Mucosa of stomach (tissue), 1 donor: ENCODE measurements around the gene ACTN4.
"Not testable (repeated sequence)": the region's sequence is repeated elsewhere in the genome, so short reads cannot be mapped to it uniquely, and the experiment has no call there.

ENCODE experiments used
- H3K27me3 ChIP-seq: one replicate; pipeline ENCODE4 v1.7.0; 2013; ENCODE audit warnings: mild to moderate bottlenecking, low read length; ENCODE audit not compliant: control insufficient read depth, insufficient read depth
- H3K36me3 ChIP-seq: one replicate; pipeline ENCODE4 v1.7.0; 2013; ENCODE audit warnings: low read length; ENCODE audit not compliant: control insufficient read depth, insufficient read depth
- H3K4me1 ChIP-seq: one replicate; pipeline ENCODE4 v1.7.0; 2013; ENCODE audit warnings: mild to moderate bottlenecking, low read length; ENCODE audit not compliant: control insufficient read depth, insufficient read depth
- H3K4me3 ChIP-seq: one replicate; pipeline ENCODE4 v1.7.0; 2013; ENCODE audit warnings: low read length
- H3K9ac ChIP-seq: one replicate; pipeline ENCODE4 v1.7.0; 2013; ENCODE audit warnings: mild to moderate bottlenecking, low read length, moderate library complexity
- H3K9me3 ChIP-seq: one replicate; pipeline ENCODE4 v1.7.0; 2013; ENCODE audit warnings: mild to moderate bottlenecking, low read length, moderate library complexity; ENCODE audit not compliant: control insufficient read depth
- donor health status: Pancreatic carcinoma.

The ACTN4 gene

GRCh38 chr19:38647368-38647965 lies at the start of gene ACTN4:
TSS of gene ACTN4 (plus strand) at chr19:38647649. CDS start at chr19:38647746, 97 bp downstream.
- Histone ChIP-seq H3K9me3 (no peaks in the 10 kb centered on the region), H3K4me3 (peak within 1 kb of the TSS; percentile 62), H3K9ac (peak within 1 kb of the TSS; percentile 100), H3K4me1 (peaks cover 47% of the 10 kb centered on the region), H3K36me3 (no peaks in the 10 kb centered on the region), H3K27me3 (no peaks in the 10 kb centered on the region)

- Histone ChIP-seq H3K4me3 (no peak overlapping the region), H3K36me3 (no peaks in the 10 kb centered on the region), H3K9me3 (no peaks in the 10 kb centered on the region), H3K4me1 (peaks cover 9% of the 10 kb centered on the region), H3K9ac (no peak overlapping the region), H3K27me3 (peaks cover 7% of the 10 kb centered on the region)
Observed at GRCh38 chr19:38599722-38600121, 47.7 kb upstream of the ACTN4 start.

GRCh38 chr19:38602856-38603255 lies 44.6 kb upstream of the ACTN4 start:
- H3K27me3 ChIP-seq, H3K4me3 ChIP-seq, H3K4me1 ChIP-seq, H3K36me3 ChIP-seq, H3K9ac ChIP-seq, H3K9me3 ChIP-seq: not testable (repeated sequence)

GRCh38 chr19:38606131-38606530 lies 41.3 kb upstream of the ACTN4 start:
- Histone ChIP-seq H3K4me1 (no peaks in the 10 kb centered on the region), H3K4me3 (no peak overlapping the region), H3K9ac (no peak overlapping the region), H3K27me3 (no peaks in the 10 kb centered on the region), H3K9me3 (no peaks in the 10 kb centered on the region), H3K36me3 (no peaks in the 10 kb centered on the region)

- H3K9me3 ChIP-seq: no peaks in the 10 kb centered on the region
- H3K4me3 ChIP-seq: no peak overlapping the region
- peaks cover 10% of the 10 kb centered on the region for H3K4me1 ChIP-seq
- H3K36me3 ChIP-seq: no peaks in the 10 kb centered on the region
- H3K9ac ChIP-seq: no peak overlapping the region
- H3K27me3 ChIP-seq: no peaks in the 10 kb centered on the region
Observed at GRCh38 chr19:38614289-38614688, 33.2 kb upstream of the ACTN4 start.

GRCh38 chr19:38615007-38615581 lies 32.4 kb upstream of the ACTN4 start:
- H3K4me1 ChIP-seq: peaks cover 14% of the 10 kb centered on the region
- H3K4me3 ChIP-seq: no peak overlapping the region
- H3K27me3 ChIP-seq: no peaks in the 10 kb centered on the region
- no peaks in the 10 kb centered on the region for H3K36me3 ChIP-seq
- H3K9ac ChIP-seq: no peak overlapping the region
- no peaks in the 10 kb centered on the region for H3K9me3 ChIP-seq

GRCh38 chr19:38616265-38616664 lies 31.2 kb upstream of the ACTN4 start:
- H3K36me3 ChIP-seq: peaks cover under 1% of the 10 kb centered on the region
- H3K9ac ChIP-seq: no peak overlapping the region
- H3K4me1 ChIP-seq: peaks cover 17% of the 10 kb centered on the region
- H3K27me3 ChIP-seq: no peaks in the 10 kb centered on the region
- H3K9me3 ChIP-seq: no peaks in the 10 kb centered on the region
- H3K4me3 ChIP-seq: no peak overlapping the region

- no peaks in the 10 kb centered on the region for H3K27me3 ChIP-seq
- H3K36me3 ChIP-seq: peaks cover 8% of the 10 kb centered on the region
- H3K9me3 ChIP-seq: no peaks in the 10 kb centered on the region
- peaks cover 17% of the 10 kb centered on the region for H3K4me1 ChIP-seq
- no peak overlapping the region for H3K9ac ChIP-seq
- H3K4me3 ChIP-seq: no peak overlapping the region
Observed at GRCh38 chr19:38617283-38617763, 30.1 kb upstream of the ACTN4 start.

GRCh38 chr19:38617764-38618589 lies 29.5 kb upstream of the ACTN4 start, which contains the start of gene MAP4K1:
TSS of gene MAP4K1 (minus strand) at chr19:38617953. CDS start at chr19:38617895, 58 bp downstream.
- Histone ChIP-seq H3K4me1 (peaks cover 17% of the 10 kb centered on the region), H3K9ac (peak within 1 kb of the TSS; percentile 64), H3K27me3 (no peaks in the 10 kb centered on the region), H3K9me3 (no peaks in the 10 kb centered on the region), H3K36me3 (peaks cover 8% of the 10 kb centered on the region), H3K4me3 (peak within 1 kb of the TSS; percentile 78)

- Histone ChIP-seq H3K4me3 (peak within 1 kb of the TSS; percentile 78), H3K36me3 (peaks cover 8% of the 10 kb centered on the region), H3K27me3 (no peaks in the 10 kb centered on the region)
Observed at GRCh38 chr19:38618590-38619360, 28.7 kb upstream of the ACTN4 start, which contains the start of gene EIF3K. TSS of gene EIF3K (plus strand) at chr19:38619188. CDS start at chr19:38619269, 81 bp downstream.

GRCh38 chr19:38619361-38620174 lies 27.9 kb upstream of the ACTN4 start:
- H3K9ac ChIP-seq: peak overlapping the region; percentile 85
- no peaks in the 10 kb centered on the region for H3K27me3 ChIP-seq
- H3K4me1 ChIP-seq: peaks cover 17% of the 10 kb centered on the region
- peaks cover 8% of the 10 kb centered on the region for H3K36me3 ChIP-seq
- H3K4me3 ChIP-seq: peak overlapping the region; percentile 71
- H3K9me3 ChIP-seq: no peaks in the 10 kb centered on the region

More at GRCh38 chr19:38618590-38619360, 28.7 kb upstream of the ACTN4 start, which contains the start of gene EIF3K:
- H3K9ac ChIP-seq: peak within 1 kb of the TSS; percentile 85
- H3K4me1 ChIP-seq: peaks cover 17% of the 10 kb centered on the region
- no peaks in the 10 kb centered on the region for H3K9me3 ChIP-seq
